Dedifferentiated amniotic fluid mesenchymal stem cell (primary cell): ENCODE measurements around the gene TMEM129.

ENCODE experiments used
- DNase-seq: peaks from one replicate; pipeline ENCODE4 v3.0.0-alpha.2; 2016; ENCODE audit errors: extremely low spot score

TMEM129 gene

DNA sequence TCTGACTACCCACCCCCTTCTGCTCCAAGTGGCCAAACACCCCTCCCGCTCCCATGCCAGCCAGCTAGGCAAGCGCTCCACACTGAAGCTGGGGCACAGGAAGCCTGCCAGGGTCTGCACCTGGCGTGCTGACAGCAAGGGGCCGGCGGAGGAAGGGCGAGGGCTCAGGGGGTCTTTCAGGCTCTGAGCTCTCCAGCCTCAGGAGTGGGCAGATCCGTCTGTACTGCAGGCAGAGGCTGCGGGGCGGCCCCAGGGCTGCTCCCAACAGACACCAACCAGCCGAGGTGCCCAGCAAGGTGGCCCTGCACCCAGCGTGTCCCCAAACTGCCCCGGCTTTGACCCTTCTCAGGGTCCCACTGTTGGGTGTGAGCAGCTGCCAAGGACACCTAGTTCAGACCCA, 51.9 kb downstream of the TMEM129 start:
- no peak for DNase-seq

DNA sequence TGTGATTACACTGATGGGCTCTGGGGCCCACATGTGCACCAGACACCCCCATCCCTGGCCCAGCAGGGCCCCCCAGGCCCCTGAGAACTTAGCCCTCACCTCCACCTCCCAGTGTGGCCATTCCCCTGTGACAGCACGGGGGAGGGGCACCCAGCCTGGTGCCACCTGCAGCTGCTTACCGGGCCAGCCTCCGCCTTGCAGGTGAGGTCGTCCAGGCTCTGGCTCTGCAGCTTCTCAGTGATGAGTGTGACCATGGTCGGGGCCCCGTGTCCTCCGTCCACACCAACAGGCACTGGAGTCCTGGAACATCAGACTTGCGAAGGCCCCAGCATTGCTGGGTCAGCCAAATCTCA, 52.7 kb downstream of the TMEM129 start:
- DNase-seq = no peak

DNA sequence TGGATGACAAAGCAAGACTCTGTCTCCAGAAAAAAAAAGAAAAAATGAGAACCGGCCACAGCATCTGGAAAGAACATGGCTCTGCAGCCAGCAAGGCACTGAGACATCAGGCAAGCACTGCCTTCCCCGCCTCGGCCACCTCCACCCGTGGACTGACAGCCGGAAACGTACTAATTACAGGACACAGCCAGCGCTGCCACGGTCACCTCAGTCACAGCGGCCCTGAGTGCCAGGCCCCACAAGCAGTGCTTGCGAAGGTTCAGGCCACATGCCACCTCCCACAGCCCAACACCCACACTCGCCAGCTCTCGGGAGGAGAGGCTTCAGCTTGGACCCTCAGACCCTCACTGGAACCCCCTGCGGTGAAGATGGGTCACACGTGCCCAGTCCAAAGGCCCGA, 53.9 kb downstream of the TMEM129 start:
- DNase-seq = no peak

DNA sequence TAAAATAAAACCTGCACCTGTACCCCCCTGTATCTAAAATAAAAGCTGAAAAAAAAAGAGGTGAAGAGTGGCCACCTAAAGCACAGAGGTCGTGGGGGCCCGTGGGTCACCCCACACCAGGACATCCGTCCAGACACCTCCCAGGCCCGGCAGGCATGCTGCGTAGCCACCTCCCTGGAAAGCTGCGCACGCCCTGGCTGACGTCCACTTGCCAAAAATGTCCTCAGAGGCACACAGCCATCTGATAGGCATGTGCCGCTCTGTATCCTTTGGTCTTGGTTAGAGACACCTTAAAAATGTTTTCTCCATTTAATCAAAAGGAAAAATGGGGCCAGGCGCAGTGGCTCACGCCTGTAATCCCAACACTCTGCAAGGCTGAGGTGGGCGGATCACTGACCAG, 54.7 kb downstream of the TMEM129 start:
- DNase-seq = no peak
